Hematopoietic multipotent progenitor cell (in vitro differentiated cells): ENCODE results near the gene SLC23A2. TPM values are rescaled to one million over a fixed set of nuclear protein-coding genes. Genes with fewer than 3 reads are reported as not detected.
"Not testable (repeated sequence)": the region's sequence is repeated elsewhere in the genome, so short reads cannot be mapped to it uniquely, and the experiment has no call there.

Experiments used
- DNase-seq, 3 donors: peaks; one replicate each; pipeline ENCODE4 v3.0.0-alpha.2; 2011 to 2015; ENCODE audit warnings: low read depth in 2 of 3, low spot score in 2 of 3
- total RNA-seq: library from RNA; depleted of rRNA; stranded (reverse); fragments of >200 nt; gene quantifications from one replicate; pipeline ENCODE4 v1.2.3, GENCODE V29; 2012

The SLC23A2 gene
- total RNA-seq, 1 donor = 21.0 TPM

- no peak for DNase-seq
These were observed 12.6 kb upstream of the SLC23A2 start for GRCh38 chr20:5013682-5014447.

- no peak for DNase-seq
These were observed 7.4 kb upstream of the SLC23A2 start for GRCh38 chr20:5008759-5009158.

- no peak for DNase-seq
These were observed 4.0 kb upstream of the SLC23A2 start for GRCh38 chr20:5005326-5005725.

GRCh38 chr20:5004825-5005224 lies 3.5 kb upstream of the SLC23A2 start:
- not testable (repeated sequence) for DNase-seq

- DNase-seq = no peak
These were observed 2.3 kb upstream of the SLC23A2 start for GRCh38 chr20:5003626-5004025.

- no peak for DNase-seq
These were observed 735 bp upstream of the SLC23A2 start for GRCh38 chr20:5002077-5002413.

DNA sequence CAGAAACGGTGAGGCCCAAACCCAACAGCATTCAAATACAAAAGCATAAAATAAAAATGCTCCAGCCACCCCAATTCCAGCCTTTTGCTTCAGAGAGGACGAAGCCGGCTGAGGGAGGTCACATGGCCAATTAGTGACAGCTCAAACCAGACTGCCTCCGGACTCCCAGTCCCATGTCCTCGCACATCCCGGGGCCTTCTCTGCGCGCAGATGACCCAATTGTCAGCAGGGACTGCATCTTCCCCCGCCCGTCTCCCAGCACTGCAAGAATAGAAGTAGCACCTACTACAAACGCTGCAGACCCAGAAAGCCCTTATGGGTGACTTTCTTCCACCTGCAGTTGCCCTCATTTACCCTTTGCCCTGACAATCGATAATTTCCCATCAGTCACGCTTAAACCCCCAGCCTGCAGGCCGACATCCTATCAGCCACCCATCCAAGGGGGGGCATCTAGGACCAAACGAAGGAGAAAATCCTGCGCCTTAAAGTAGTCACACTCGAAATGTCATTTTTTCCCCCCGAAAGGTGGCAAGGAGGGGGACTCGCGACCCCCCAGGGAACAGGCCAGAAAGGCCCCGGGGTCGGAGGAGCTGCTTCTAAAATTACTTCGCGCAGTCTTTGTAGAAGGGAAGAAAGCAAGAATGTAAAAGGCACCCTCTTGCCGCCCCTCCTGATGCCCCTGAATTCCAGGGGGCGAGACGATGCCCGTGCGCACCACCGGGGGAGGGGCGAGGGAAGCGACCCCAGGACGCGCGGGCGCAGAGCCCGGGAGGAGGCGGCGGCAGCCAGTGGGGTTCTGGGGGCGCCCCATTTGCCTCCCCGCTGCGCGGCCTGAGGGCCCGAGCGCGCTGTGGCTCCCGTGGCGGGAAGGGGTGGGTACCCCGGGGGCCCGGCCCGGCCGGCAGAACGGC lies 792 bp downstream of the SLC23A2 start:
- peak in 1 of 3 donors; percentile 21 for DNase-seq

- DNase-seq = no peak
These were observed 1.5 kb downstream of the SLC23A2 start for GRCh38 chr20:4999788-5000187.

- peak in 2 of 3 donors; percentile 29 to 71 for DNase-seq
These were observed 3.1 kb downstream of the SLC23A2 start for GRCh38 chr20:4998160-4998651.

DNA sequence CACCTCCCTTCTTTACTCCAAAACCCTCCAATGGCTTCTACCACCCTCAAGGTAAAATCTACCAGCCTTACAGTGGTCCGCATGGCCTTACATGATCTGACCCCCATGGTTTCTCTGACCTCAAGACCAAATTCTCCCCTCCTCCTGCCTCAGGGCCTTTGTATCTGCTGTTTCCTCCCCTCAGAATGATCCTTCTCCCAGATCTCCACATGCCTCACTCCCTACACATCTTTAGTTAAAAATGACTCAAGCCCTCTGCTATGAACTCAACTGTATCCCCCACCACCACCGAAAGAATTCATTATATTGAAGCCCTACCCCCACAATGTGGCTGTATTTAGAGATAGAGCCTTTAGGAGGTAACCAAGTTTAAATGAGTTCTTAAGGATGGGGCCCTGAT lies 4.1 kb downstream of the SLC23A2 start:
- no peak for DNase-seq

DNA sequence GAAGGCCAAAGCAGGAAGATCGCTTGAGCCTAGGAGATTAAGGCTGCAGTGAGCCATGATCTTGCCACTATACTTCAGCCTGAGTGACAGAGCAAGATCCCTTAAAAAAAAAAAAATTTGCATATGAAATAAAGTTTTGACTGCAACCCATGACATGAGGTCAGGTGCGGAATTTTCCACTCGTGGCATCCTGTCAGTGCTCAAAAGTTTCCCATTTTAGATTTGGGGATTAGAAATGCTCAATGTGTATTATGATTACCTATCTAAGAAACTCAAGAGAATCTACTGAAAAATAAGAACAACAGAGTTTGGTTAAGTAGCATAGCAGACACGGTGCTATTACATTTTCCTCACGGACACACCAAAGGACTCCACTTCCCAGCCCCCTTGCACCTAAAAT lies 11.7 kb downstream of the SLC23A2 start:
- no peak for DNase-seq

GRCh38 chr20:4987130-4987529 lies 14.2 kb downstream of the SLC23A2 start:
- no peak for DNase-seq

GRCh38 chr20:4985658-4986057 lies 15.7 kb downstream of the SLC23A2 start:
- no peak for DNase-seq

DNA sequence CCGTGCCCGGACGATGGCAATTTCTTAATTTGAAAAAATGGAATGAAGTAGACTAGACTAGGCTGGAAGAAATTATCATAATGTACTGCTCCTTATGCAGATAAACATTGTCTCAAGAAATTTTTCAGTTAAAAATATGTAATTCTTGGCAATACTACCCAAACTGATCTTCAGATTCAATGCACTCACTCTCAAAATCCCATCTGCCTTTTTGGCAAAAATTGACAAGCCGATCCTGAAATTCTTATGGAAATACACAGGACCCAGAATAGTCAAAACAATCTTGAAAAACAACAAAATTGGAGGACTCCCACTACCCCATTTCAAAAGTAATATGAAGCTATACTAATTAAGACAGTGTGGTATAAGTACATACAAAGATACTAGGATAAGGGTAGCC lies 19.0 kb downstream of the SLC23A2 start:
- no peak for DNase-seq

DNA sequence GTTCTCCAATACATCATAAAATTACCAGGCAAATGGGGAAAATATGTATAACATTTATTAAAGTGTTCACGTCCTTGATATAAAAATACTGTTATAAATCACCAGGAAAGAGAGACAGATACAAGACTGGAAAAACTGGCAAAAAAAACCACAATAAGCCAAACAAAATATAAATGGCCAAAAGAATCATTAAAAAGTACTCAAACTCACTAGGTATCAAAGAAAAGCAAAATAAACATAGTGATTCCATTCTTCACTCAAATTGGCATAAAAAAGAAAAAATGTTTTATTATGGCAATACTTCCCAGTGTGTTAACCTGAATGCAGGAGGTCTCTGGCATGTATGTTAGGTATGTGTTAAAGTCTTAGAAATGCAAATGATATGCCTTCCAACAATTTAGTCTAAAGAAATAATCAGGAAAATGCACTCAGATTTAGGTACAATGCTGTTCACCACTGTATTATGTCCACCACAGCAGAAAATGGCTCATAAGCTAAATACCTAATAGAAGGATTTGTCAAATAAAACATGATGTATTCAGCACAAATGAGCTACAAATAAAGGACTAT lies 21.4 kb downstream of the SLC23A2 start:
- no peak for DNase-seq

GRCh38 chr20:4978050-4978918 lies 23.0 kb downstream of the SLC23A2 start:
- no peak for DNase-seq

- DNase-seq = not testable (repeated sequence)
These were observed 25.3 kb downstream of the SLC23A2 start for GRCh38 chr20:4976014-4976413.

- DNase-seq = peak in 2 of 3 donors; percentile 63 to 80
These were observed 27.8 kb downstream of the SLC23A2 start for GRCh38 chr20:4973330-4974097.

GRCh38 chr20:4972506-4973251 lies 28.6 kb downstream of the SLC23A2 start:
- DNase-seq = no peak
